ENCODE measurements around the gene MAPK8IP3. TPM values are rescaled to one million over a fixed set of nuclear protein-coding genes. Genes with fewer than 3 reads are reported as not detected.
"Not testable (repeated sequence)": the region's sequence is repeated elsewhere in the genome, so short reads cannot be mapped to it uniquely, and the experiment has no call there.

MAPK8IP3 gene
- total RNA-seq, 2 experiments from 2014 or later: 290 to 297 TPM

- Mint-ChIP-seq H3K4me3 (no peak overlapping the region), H3K36me3 (ENCODE audit: low read depth) (peaks cover 4% of the 10 kb centered on the region), H3K9me3 (no peaks in the 10 kb centered on the region), H3K4me1 (ENCODE audit: low read depth) (peaks cover 29% of the 10 kb centered on the region), H3K27ac (no peak overlapping the region), H3K27me3 (no peaks in the 10 kb centered on the region)
- H3K27me3 ChIP-seq (ENCODE audit: control insufficient read depth in 1 of 2, insufficient read depth in 2 of 2, low read length in 2 of 2): no peaks in the 10 kb centered on the region
- H3K4me3 ChIP-seq (ENCODE audit: low read length): no peak overlapping the region
- peaks cover 22% of the 10 kb centered on the region for H3K36me3 ChIP-seq (ENCODE audit: insufficient read depth, low read length)
- DNase-seq: no peak
- no peaks in the 10 kb centered on the region for H3K9me3 ChIP-seq (ENCODE audit: control insufficient read depth in 1 of 2, insufficient read depth in 1 of 2, low read length in 2 of 2)
- no peak overlapping the region for H3K27ac ChIP-seq (ENCODE audit: low read depth in 1 of 2, low read length in 2 of 2)
- peaks cover 31% of the 10 kb centered on the region for H3K4me1 ChIP-seq (ENCODE audit: insufficient read depth, low read length)
- CTCF ChIA-PET: no interaction called here
- ATAC-seq (ENCODE audit: poor library complexity): no peak
- intact Hi-C loops (cut with DNase I, micrococcal nuclease): no loop called here
- POLR2A ChIA-PET: no interaction called here
- TF ChIP-seq CTCF (IDR thresholded peaks at IDR 0.05): no peak
These were observed 7.3 kb downstream of the MAPK8IP3 start for GRCh38 chr16:1713331-1713730.

DNA sequence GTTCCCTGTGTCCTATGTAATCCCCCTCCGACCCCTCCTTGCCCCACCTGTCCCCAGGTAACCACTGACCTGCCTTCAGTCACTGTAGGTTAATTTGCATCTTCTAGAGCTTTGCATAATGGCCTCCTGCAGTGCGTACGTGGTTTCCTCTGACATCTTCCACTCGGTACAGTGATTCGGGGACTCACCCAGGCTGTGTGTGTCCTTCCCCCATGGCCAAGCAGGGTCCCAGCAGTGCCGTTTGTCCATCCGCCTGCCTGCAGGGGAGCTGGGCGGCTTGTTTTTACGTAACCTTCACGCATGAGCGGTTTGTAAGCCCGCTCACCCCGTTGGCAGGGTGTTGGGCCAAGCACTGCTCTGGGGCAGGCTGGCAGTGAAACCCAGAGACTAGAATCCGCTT is 7.9 kb downstream of the MAPK8IP3 start:
- Histone ChIP-seq H3K27ac (ENCODE audit: low read depth in 1 of 2, low read length in 2 of 2) (no peak overlapping the region), H3K27me3 (ENCODE audit: control insufficient read depth in 1 of 2, insufficient read depth in 2 of 2, low read length in 2 of 2) (no peaks in the 10 kb centered on the region), H3K36me3 (ENCODE audit: insufficient read depth, low read length) (peaks cover 21% of the 10 kb centered on the region), H3K4me1 (ENCODE audit: insufficient read depth, low read length) (peaks cover 29% of the 10 kb centered on the region), H3K4me3 (ENCODE audit: low read length) (no peak overlapping the region), H3K9me3 (ENCODE audit: control insufficient read depth in 1 of 2, insufficient read depth in 1 of 2, low read length in 2 of 2) (no peaks in the 10 kb centered on the region)
- TF ChIP-seq CTCF (IDR thresholded peaks at IDR 0.05): no peak
- POLR2A ChIA-PET: no interaction called here
- intact Hi-C loops (cut with DNase I, micrococcal nuclease): no loop called here
- ATAC-seq (ENCODE audit: poor library complexity): no peak
- Mint-ChIP-seq H3K4me3 (no peak overlapping the region), H3K27ac (no peak overlapping the region), H3K4me1 (ENCODE audit: low read depth) (peaks cover 27% of the 10 kb centered on the region), H3K27me3 (no peaks in the 10 kb centered on the region), H3K36me3 (ENCODE audit: low read depth) (peaks cover 4% of the 10 kb centered on the region), H3K9me3 (no peaks in the 10 kb centered on the region)
- no peak for DNase-seq
- CTCF ChIA-PET: no interaction called here

DNA sequence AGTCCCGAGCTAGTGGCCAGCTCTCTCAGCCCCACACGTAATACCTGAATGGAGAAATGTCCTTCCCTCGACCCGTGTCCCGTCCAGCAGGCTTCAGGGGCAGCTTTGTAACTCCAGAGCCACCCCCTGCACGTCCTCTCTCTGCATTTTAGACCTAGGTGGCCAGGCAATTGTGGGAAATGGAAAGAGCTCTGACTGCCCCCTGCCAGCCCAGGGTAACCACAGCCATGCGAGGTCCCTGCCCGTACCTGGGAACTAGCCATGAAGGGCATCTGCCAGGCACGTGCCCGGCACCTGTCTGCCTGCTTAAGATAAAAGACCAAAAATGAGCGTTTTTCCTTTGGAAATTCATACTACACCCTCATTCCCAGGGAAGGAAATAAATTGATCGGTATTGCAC is 9.2 kb downstream of the MAPK8IP3 start:
- H3K4me3 ChIP-seq (ENCODE audit: low read length): no peak overlapping the region
- H3K9me3 Mint-ChIP-seq: no peaks in the 10 kb centered on the region
- no peaks in the 10 kb centered on the region for H3K9me3 ChIP-seq (ENCODE audit: control insufficient read depth in 1 of 2, insufficient read depth in 1 of 2, low read length in 2 of 2)
- peaks cover 15% of the 10 kb centered on the region for H3K36me3 ChIP-seq (ENCODE audit: insufficient read depth, low read length)
- H3K27ac Mint-ChIP-seq: no peak overlapping the region
- CTCF ChIA-PET: no interaction called here
- DNase-seq (no peak), ATAC-seq (ENCODE audit: poor library complexity) (no peak)
- H3K36me3 Mint-ChIP-seq (ENCODE audit: low read depth): no peaks in the 10 kb centered on the region
- no peak for TF ChIP-seq CTCF (IDR thresholded peaks at IDR 0.05)
- H3K4me1 Mint-ChIP-seq (ENCODE audit: low read depth): peaks cover 34% of the 10 kb centered on the region
- H3K4me3 Mint-ChIP-seq: no peak overlapping the region
- peaks cover 32% of the 10 kb centered on the region for H3K4me1 ChIP-seq (ENCODE audit: insufficient read depth, low read length)
- intact Hi-C loops (cut with DNase I, micrococcal nuclease): no loop called here
- no peak overlapping the region for H3K27ac ChIP-seq (ENCODE audit: low read depth in 1 of 2, low read length in 2 of 2)
- no peaks in the 10 kb centered on the region for H3K27me3 ChIP-seq (ENCODE audit: control insufficient read depth in 1 of 2, insufficient read depth in 2 of 2, low read length in 2 of 2)
- H3K27me3 Mint-ChIP-seq: no peaks in the 10 kb centered on the region
- POLR2A ChIA-PET: interaction anchor here (1.6 kb wide), 1 partner anchor 9 kb away, joined by 3 read pairs; the partner anchor contains the start of gene MAPK8IP3

- H3K27me3 ChIP-seq (ENCODE audit: control insufficient read depth in 1 of 2, insufficient read depth in 2 of 2, low read length in 2 of 2); H3K9me3 Mint-ChIP-seq; H3K27ac ChIP-seq (ENCODE audit: low read depth in 1 of 2, low read length in 2 of 2); H3K9me3 ChIP-seq (ENCODE audit: control insufficient read depth in 1 of 2, insufficient read depth in 1 of 2, low read length in 2 of 2); intact Hi-C loops (cut with DNase I, micrococcal nuclease); H3K27me3 Mint-ChIP-seq; H3K36me3 Mint-ChIP-seq (ENCODE audit: low read depth); H3K27ac Mint-ChIP-seq; H3K36me3 ChIP-seq (ENCODE audit: insufficient read depth, low read length); H3K4me3 Mint-ChIP-seq; ATAC-seq (ENCODE audit: poor library complexity); H3K4me3 ChIP-seq (ENCODE audit: low read length); CTCF ChIA-PET; DNase-seq: not testable (repeated sequence)
- peaks cover 44% of the 10 kb centered on the region for H3K4me1 ChIP-seq (ENCODE audit: insufficient read depth, low read length)
- POLR2A ChIA-PET: interaction anchor here (2.4 kb wide), 1 partner anchor 12 kb away, joined by 13 read pairs; the partner anchor contains the start of gene MAPK8IP3
- H3K4me1 Mint-ChIP-seq (ENCODE audit: low read depth): peaks cover 43% of the 10 kb centered on the region
These were observed 12.2 kb downstream of the MAPK8IP3 start for GRCh38 chr16:1718236-1718635.

- peaks cover 40% of the 10 kb centered on the region for H3K4me1 Mint-ChIP-seq (ENCODE audit: low read depth)
- H3K36me3 ChIP-seq (ENCODE audit: insufficient read depth, low read length); H3K27me3 ChIP-seq (ENCODE audit: control insufficient read depth in 1 of 2, insufficient read depth in 2 of 2, low read length in 2 of 2); H3K27ac ChIP-seq (ENCODE audit: low read depth in 1 of 2, low read length in 2 of 2); H3K27me3 Mint-ChIP-seq; intact Hi-C loops (cut with DNase I, micrococcal nuclease); H3K9me3 Mint-ChIP-seq; H3K36me3 Mint-ChIP-seq (ENCODE audit: low read depth); H3K4me3 ChIP-seq (ENCODE audit: low read length); H3K4me3 Mint-ChIP-seq; H3K9me3 ChIP-seq (ENCODE audit: control insufficient read depth in 1 of 2, insufficient read depth in 1 of 2, low read length in 2 of 2): not testable (repeated sequence)
- H3K4me1 ChIP-seq (ENCODE audit: insufficient read depth, low read length): peaks cover 50% of the 10 kb centered on the region
- ATAC-seq (ENCODE audit: poor library complexity) (peak; percentile 35), DNase-seq (peak in 4 of 14 experiments; percentile 20 to 48 (median 41))
- CTCF ChIA-PET: interaction anchor here (0.8 to 1.3 kb wide), 2 partner anchors 13 to 14 kb away, joined by 3 to 9 read pairs; partner anchors contain the start of gene MAPK8IP3
- H3K27ac Mint-ChIP-seq: peak overlapping the region; percentile 28
- POLR2A ChIA-PET: interaction anchor here (2.4 kb wide), 1 partner anchor 13 kb away, joined by 13 read pairs; the partner anchor contains the start of gene MAPK8IP3
These were observed 13.7 kb downstream of the MAPK8IP3 start for GRCh38 chr16:1719559-1720229.
